ENCODE results near the gene TSPO2.

DNA sequence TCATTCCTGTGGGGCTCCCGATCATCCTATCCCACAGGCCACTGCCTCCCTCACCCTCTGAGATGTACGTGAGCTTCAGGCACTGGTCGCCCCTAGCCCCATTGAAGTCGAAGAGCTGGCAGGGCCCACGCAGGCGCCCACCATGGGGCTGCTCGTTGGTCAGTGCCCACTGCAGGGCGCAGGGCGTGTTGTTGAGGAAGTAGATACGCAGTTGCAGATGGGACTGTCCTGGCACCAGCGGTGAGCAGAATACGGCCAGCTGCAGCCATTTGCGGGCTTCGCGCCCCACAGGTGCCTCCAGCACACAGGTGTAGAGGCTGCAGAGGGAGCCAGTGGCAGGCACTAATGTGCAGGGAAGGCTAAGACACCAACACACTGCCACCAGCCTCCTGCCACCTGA lies 9.4 kb upstream of the TSPO2 start:
- TF ChIP-seq, protein P1, sequence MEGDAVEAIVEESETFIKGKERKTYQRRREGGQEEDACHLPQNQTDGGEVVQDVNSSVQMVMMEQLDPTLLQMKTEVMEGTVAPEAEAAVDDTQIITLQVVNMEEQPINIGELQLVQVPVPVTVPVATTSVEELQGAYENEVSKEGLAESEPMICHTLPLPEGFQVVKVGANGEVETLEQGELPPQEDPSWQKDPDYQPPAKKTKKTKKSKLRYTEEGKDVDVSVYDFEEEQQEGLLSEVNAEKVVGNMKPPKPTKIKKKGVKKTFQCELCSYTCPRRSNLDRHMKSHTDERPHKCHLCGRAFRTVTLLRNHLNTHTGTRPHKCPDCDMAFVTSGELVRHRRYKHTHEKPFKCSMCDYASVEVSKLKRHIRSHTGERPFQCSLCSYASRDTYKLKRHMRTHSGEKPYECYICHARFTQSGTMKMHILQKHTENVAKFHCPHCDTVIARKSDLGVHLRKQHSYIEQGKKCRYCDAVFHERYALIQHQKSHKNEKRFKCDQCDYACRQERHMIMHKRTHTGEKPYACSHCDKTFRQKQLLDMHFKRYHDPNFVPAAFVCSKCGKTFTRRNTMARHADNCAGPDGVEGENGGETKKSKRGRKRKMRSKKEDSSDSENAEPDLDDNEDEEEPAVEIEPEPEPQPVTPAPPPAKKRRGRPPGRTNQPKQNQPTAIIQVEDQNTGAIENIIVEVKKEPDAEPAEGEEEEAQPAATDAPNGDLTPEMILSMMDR (IDR thresholded peaks at IDR 0.05; ENCODE audit: low read depth, low read length, poor library complexity, severe bottlenecking) = no peak
- TF ChIP-seq EZH2phosphoT487 (IDR thresholded peaks at IDR 0.05; ENCODE audit: borderline replicate concordance, low read length) = no peak

Data from DOHH2 (cell line).